GM18498 (cell line): ENCODE results near the gene RPTOR.

Source experiments
- ATAC-seq: cut with Tn5 transposase; IDR thresholded peaks from one replicate; pipeline ENCODE4 v1.9.1; 2021; ENCODE audit warnings: mild to moderate bottlenecking, moderate library complexity; ENCODE audit not compliant: unreplicated experiment

The RPTOR gene

GRCh38 chr17:80919331-80920311, 375.0 kb downstream of the RPTOR start:
- no peak for ATAC-seq

- no peak for ATAC-seq
These were observed 375.8 kb downstream of the RPTOR start for GRCh38 chr17:80920441-80920840.

GRCh38 chr17:80921159-80921558, 376.5 kb downstream of the RPTOR start:
- ATAC-seq, result no peak

- ATAC-seq, result no peak
These were observed 377.3 kb downstream of the RPTOR start for GRCh38 chr17:80921741-80922579.

GRCh38 chr17:80922580-80923160, 378.0 kb downstream of the RPTOR start:
- ATAC-seq, result no peak

GRCh38 chr17:80923211-80924110, 378.8 kb downstream of the RPTOR start:
- no peak for ATAC-seq

GRCh38 chr17:80924111-80924806, 379.6 kb downstream of the RPTOR start:
- ATAC-seq, result no peak

- no peak for ATAC-seq
These were observed 380.4 kb downstream of the RPTOR start for GRCh38 chr17:80924807-80925610.

GRCh38 chr17:80925688-80926335, 381.2 kb downstream of the RPTOR start:
- ATAC-seq, result no peak

- ATAC-seq, result no peak
These were observed 382.1 kb downstream of the RPTOR start for GRCh38 chr17:80926591-80927250.

- no peak for ATAC-seq
These were observed 383.2 kb downstream of the RPTOR start for GRCh38 chr17:80927791-80928216.

- no peak for ATAC-seq
These were observed 384.8 kb downstream of the RPTOR start for GRCh38 chr17:80929449-80929848.

- no peak for ATAC-seq
These were observed 386.0 kb downstream of the RPTOR start for GRCh38 chr17:80930335-80931279.

- no peak for ATAC-seq
These were observed 387.0 kb downstream of the RPTOR start for GRCh38 chr17:80931421-80932265.

GRCh38 chr17:80935526-80935925, 390.9 kb downstream of the RPTOR start:
- ATAC-seq, result no peak

GRCh38 chr17:80936218-80936617, 391.6 kb downstream of the RPTOR start:
- no peak for ATAC-seq
